A673 (cell line): Measurements from ENCODE around the gene ENGASE.

ENCODE experiments used
- CTCF ChIP-seq: fragments of 300-800, 200-600 bp; sonication (generic); conservative IDR thresholded peaks from 2 replicates; pipeline ENCODE4 v1.5.1; 2017; ENCODE audit warnings: low read depth, mild to moderate bottlenecking, antibody characterized with exemption, low read length, moderate library complexity, mixed read lengths
- EZH2 ChIP-seq: fragments of 200-600 bp; sonication (generic); IDR thresholded peaks from 2 replicates; pipeline ENCODE4 v1.6.1; 2017; ENCODE audit warnings: borderline replicate concordance, low read depth, mild to moderate bottlenecking, mixed read lengths, antibody characterized with exemption, low read length; ENCODE audit not compliant: poor library complexity, severe bottlenecking

- no peak for TF ChIP-seq EZH2
- TF ChIP-seq CTCF, result no peak
Measured at GRCh38 chr17:79105937-79106336, 31.3 kb downstream of the ENGASE start.
